HepG2 (cell line): ENCODE measurements around the gene ELOVL5. TPM values are rescaled to one million over a fixed set of nuclear protein-coding genes. Genes with fewer than 3 reads are reported as not detected.

Experiments used
- AGO1 ChIP-seq: fragments of 200-400 bp; formaldehyde crosslinking; IDR thresholded peaks from 2 replicates; pipeline ENCODE4 v1.6.1; 2017; ENCODE audit warnings: mild to moderate bottlenecking, low read depth, low read length, moderate library complexity; ENCODE audit not compliant: poor library complexity, severe bottlenecking
- CEBPB ChIP-seq: IDR thresholded peaks from 2 replicates; pipeline ENCODE4 v1.6.1; 2011; ENCODE audit warnings: low read depth, low read length, improper control_type of control experiment, borderline replicate concordance
- FOXO1 ChIP-seq: sonication (generic); formaldehyde crosslinking; IDR thresholded peaks from 2 replicates; pipeline ENCODE4 v1.4.0; 2020; ENCODE audit warnings: missing genetic modification reagents
- MEIS2 ChIP-seq: sonication (generic); formaldehyde crosslinking; IDR thresholded peaks from 2 replicates; pipeline ENCODE4 v1.9.0; 2021; ENCODE audit warnings: mild to moderate bottlenecking, missing genetic modification reagents
- MXD4 ChIP-seq: IDR thresholded peaks from 2 replicates; pipeline ENCODE4 v1.6.1; 2016; ENCODE audit warnings: mild to moderate bottlenecking, missing biosample characterization, missing genetic modification reagents
- NFIB ChIP-seq: sonication (generic); formaldehyde crosslinking; IDR thresholded peaks from 2 replicates; pipeline ENCODE4 v1.9.0; 2021; ENCODE audit warnings: missing genetic modification reagents, mild to moderate bottlenecking, borderline replicate concordance
- NFKB2 ChIP-seq: sonication (generic); formaldehyde crosslinking; IDR thresholded peaks from 2 replicates; pipeline ENCODE4 v1.4.0; 2020; ENCODE audit warnings: missing genetic modification reagents, borderline replicate concordance
- NR2C2 ChIP-seq: sonication (generic); formaldehyde crosslinking; IDR thresholded peaks from 2 replicates; pipeline ENCODE4 v1.4.0; 2020; ENCODE audit warnings: missing genetic modification reagents, mild to moderate bottlenecking, moderate library complexity, borderline replicate concordance
- SALL1 ChIP-seq: sonication (generic); formaldehyde crosslinking; IDR thresholded peaks from 2 replicates; pipeline ENCODE4 v1.8.0; 2022; ENCODE audit warnings: mild to moderate bottlenecking, missing genetic modification reagents
- SMYD3 ChIP-seq: sonication (generic); formaldehyde crosslinking; IDR thresholded peaks from 2 replicates; pipeline ENCODE4 v1.8.1; 2023; ENCODE audit warnings: mild to moderate bottlenecking, missing genetic modification reagents
- SP4 ChIP-seq: sonication (generic); formaldehyde crosslinking; IDR thresholded peaks from 2 replicates; pipeline ENCODE4 v1.8.1; 2023; ENCODE audit warnings: mild to moderate bottlenecking, missing genetic modification reagents
- SPEN ChIP-seq: sonication (generic); formaldehyde crosslinking; IDR thresholded peaks from 2 replicates; pipeline ENCODE4 v1.5.1; 2020; ENCODE audit warnings: low read depth, mild to moderate bottlenecking, missing genetic modification reagents
- SRY ChIP-seq: sonication (generic); formaldehyde crosslinking; IDR thresholded peaks from 2 replicates; pipeline ENCODE4 v1.8.0; 2022; ENCODE audit warnings: mild to moderate bottlenecking, missing genetic modification reagents
- STAG1 ChIP-seq: sonication (generic); formaldehyde crosslinking; IDR thresholded peaks from 2 replicates; pipeline ENCODE4 v1.4.0; 2020; ENCODE audit warnings: missing genetic modification reagents
- STAT5B ChIP-seq: sonication (generic); formaldehyde crosslinking; IDR thresholded peaks from 2 replicates; pipeline ENCODE4 v1.4.0; 2020; ENCODE audit warnings: missing genetic modification reagents
- SUZ12 ChIP-seq: fragments of 150-350 bp; IDR thresholded peaks from 2 replicates; pipeline ENCODE4 v1.6.1; 2014; ENCODE audit warnings: low read depth, low read length
- ZBTB21 ChIP-seq: sonication (generic); formaldehyde crosslinking; IDR thresholded peaks from 2 replicates; pipeline ENCODE4 v1.4.0; 2020; ENCODE audit warnings: missing genetic modification reagents
- ZBTB7B ChIP-seq: sonication (generic); formaldehyde crosslinking; IDR thresholded peaks from 2 replicates; pipeline ENCODE4 v1.4.0; 2020; ENCODE audit warnings: missing genetic modification reagents
- ZFX ChIP-seq: sonication (generic); formaldehyde crosslinking; IDR thresholded peaks from 2 replicates; pipeline ENCODE4 v1.4.0; 2020; ENCODE audit warnings: mild to moderate bottlenecking, low read depth, missing genetic modification reagents, moderate library complexity
- ZNF260 ChIP-seq: sonication (generic); formaldehyde crosslinking; IDR thresholded peaks from 2 replicates; pipeline ENCODE4 v1.4.0; 2020; ENCODE audit warnings: missing genetic modification reagents, low read depth, mild to moderate bottlenecking, borderline replicate concordance
- ZNF263 ChIP-seq: sonication (generic); formaldehyde crosslinking; IDR thresholded peaks from 2 replicates; pipeline ENCODE4 v1.4.0; 2020; ENCODE audit warnings: missing genetic modification reagents
- ZNF562 ChIP-seq: sonication (generic); formaldehyde crosslinking; IDR thresholded peaks from 2 replicates; pipeline ENCODE4 v1.8.0; 2022; ENCODE audit warnings: missing genetic modification reagents, borderline replicate concordance
- ZNF615 ChIP-seq: sonication (generic); formaldehyde crosslinking; IDR thresholded peaks from 2 replicates; pipeline ENCODE4 v1.5.0; 2020; ENCODE audit warnings: mild to moderate bottlenecking, missing genetic modification reagents, borderline replicate concordance
- ZNF781 ChIP-seq: sonication (generic); formaldehyde crosslinking; IDR thresholded peaks from 2 replicates; pipeline ENCODE4 v1.5.1; 2020; ENCODE audit warnings: borderline replicate concordance, mild to moderate bottlenecking, missing genetic modification reagents; ENCODE audit errors: not compliant biosample characterization
- ZNF790 ChIP-seq: sonication (generic); formaldehyde crosslinking; IDR thresholded peaks from 2 replicates; pipeline ENCODE4 v1.8.0; 2022; ENCODE audit warnings: missing genetic modification reagents, mild to moderate bottlenecking, borderline replicate concordance
- ZNF841 ChIP-seq: sonication (generic); formaldehyde crosslinking; IDR thresholded peaks from 2 replicates; pipeline ENCODE4 v1.8.1; 2023; ENCODE audit warnings: missing genetic modification reagents, borderline replicate concordance
- ZSCAN20 ChIP-seq: sonication (generic); formaldehyde crosslinking; IDR thresholded peaks from 2 replicates; pipeline ENCODE4 v1.4.0; 2020; ENCODE audit warnings: missing genetic modification reagents, mild to moderate bottlenecking, borderline replicate concordance
- polyA plus RNA-seq, 8 experiments: library from polyadenylated mRNA; depleted of rRNA in 3 of 8; stranded (reverse) in 7 of 8; unstranded in 1 of 8; fragments of >200 nt; fragmentation: Illumina TruSeq in 4 of 8; extraction: Trizol in 4 of 8; gene quantifications; 2 replicates each; pipeline versions ENCODE4 v1.2.1 to v1.2.3, GENCODE V29; 2011 to 2016; ENCODE audit warnings: low read depth in 4 of 8, missing spikeins in 1 of 8, mixed read lengths in 1 of 8; ENCODE audit not compliant: insufficient read depth in 1 of 8
- total RNA-seq, 5 experiments: library from RNA; depleted of rRNA; stranded (reverse); fragments of >200 nt; fragmentation: Illumina TruSeq; extraction: Trizol; gene quantifications; 2 replicates each; pipeline ENCODE4 v1.2.3, GENCODE V29; 2016; ENCODE audit warnings: low read depth in 1 of 5
- TF ChIP-seq, protein P1 (sequence below): sonication (generic); formaldehyde crosslinking; IDR thresholded peaks from 2 replicates; pipeline ENCODE4 v1.8.0; 2022; ENCODE audit warnings: missing genetic modification reagents, mild to moderate bottlenecking, borderline replicate concordance
- TF ChIP-seq, protein P2 (sequence below): sonication (generic); formaldehyde crosslinking; IDR thresholded peaks from 2 replicates; pipeline ENCODE4 v1.5.0; 2020; ENCODE audit warnings: mild to moderate bottlenecking, missing genetic modification reagents, moderate library complexity
- TF ChIP-seq, protein P3 (sequence below): IDR thresholded peaks from 2 replicates; pipeline ENCODE4 v1.6.1; 2016; ENCODE audit warnings: missing compliant biosample characterization, missing genetic modification reagents, borderline replicate concordance

Gene ELOVL5
- total and polyA plus RNA-seq, 2 of the 13 experiments (the other 11 are each of a cell fraction or from before 2014, with no cell fraction given), result 50.1 to 72.4 TPM

DNA sequence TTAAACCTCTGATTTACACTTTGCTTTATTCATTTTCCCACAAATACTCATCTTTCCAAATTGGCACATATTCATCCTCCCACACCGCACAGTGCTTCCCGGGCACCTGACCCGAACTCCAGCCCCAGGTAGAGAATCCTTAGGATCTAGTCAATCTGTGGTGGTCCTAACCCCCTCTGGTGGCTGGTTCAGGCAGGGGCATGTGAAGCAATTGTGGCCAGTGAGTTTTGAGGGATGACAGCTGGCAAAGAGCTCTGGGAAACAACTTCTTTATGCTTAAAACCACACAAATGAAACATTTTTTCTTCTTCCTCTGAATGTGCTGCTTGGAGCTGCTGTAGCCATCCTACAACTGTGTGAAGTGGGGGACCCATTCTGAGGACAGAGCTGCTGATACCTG, 54.7 kb downstream of the ELOVL5 start (continued):
- no peak for TF ChIP-seq ZFX (CRISPR knock-in tag)
- TF ChIP-seq SMYD3 (CRISPR knock-in tag), result no peak
- TF ChIP-seq AGO1, result no peak
- TF ChIP-seq SPEN (CRISPR knock-in tag), result peak; percentile 27; the same call in 1 of the 2 replicates
- TF ChIP-seq, protein P1, sequence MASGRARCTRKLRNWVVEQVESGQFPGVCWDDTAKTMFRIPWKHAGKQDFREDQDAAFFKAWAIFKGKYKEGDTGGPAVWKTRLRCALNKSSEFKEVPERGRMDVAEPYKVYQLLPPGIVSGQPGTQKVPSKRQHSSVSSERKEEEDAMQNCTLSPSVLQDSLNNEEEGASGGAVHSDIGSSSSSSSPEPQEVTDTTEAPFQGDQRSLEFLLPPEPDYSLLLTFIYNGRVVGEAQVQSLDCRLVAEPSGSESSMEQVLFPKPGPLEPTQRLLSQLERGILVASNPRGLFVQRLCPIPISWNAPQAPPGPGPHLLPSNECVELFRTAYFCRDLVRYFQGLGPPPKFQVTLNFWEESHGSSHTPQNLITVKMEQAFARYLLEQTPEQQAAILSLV (CRISPR knock-in tag), result no peak
- no peak for TF ChIP-seq SUZ12
- TF ChIP-seq SP4 (CRISPR knock-in tag), result no peak
- no peak for TF ChIP-seq NFKB2
- TF ChIP-seq ZNF562 (CRISPR knock-in tag), result no peak
- TF ChIP-seq SALL1 (CRISPR knock-in tag), result no peak
- TF ChIP-seq FOXO1 (CRISPR knock-in tag), result no peak
- peak; percentile 92 for TF ChIP-seq ZBTB7B (CRISPR knock-in tag)
- no peak for TF ChIP-seq NFIB
- TF ChIP-seq, protein P2, sequence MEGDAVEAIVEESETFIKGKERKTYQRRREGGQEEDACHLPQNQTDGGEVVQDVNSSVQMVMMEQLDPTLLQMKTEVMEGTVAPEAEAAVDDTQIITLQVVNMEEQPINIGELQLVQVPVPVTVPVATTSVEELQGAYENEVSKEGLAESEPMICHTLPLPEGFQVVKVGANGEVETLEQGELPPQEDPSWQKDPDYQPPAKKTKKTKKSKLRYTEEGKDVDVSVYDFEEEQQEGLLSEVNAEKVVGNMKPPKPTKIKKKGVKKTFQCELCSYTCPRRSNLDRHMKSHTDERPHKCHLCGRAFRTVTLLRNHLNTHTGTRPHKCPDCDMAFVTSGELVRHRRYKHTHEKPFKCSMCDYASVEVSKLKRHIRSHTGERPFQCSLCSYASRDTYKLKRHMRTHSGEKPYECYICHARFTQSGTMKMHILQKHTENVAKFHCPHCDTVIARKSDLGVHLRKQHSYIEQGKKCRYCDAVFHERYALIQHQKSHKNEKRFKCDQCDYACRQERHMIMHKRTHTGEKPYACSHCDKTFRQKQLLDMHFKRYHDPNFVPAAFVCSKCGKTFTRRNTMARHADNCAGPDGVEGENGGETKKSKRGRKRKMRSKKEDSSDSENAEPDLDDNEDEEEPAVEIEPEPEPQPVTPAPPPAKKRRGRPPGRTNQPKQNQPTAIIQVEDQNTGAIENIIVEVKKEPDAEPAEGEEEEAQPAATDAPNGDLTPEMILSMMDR (CRISPR knock-in tag), result peak; percentile 71
- TF ChIP-seq MXD4 (CRISPR knock-in tag), result no peak
- TF ChIP-seq ZNF781 (CRISPR knock-in tag), result peak; percentile 56
- TF ChIP-seq ZNF790, result no peak
- TF ChIP-seq CEBPB, result peak; percentile 26; the same call in 1 of the 2 replicates
- TF ChIP-seq ZNF615 (CRISPR knock-in tag), result no peak
- TF ChIP-seq, protein P3, sequence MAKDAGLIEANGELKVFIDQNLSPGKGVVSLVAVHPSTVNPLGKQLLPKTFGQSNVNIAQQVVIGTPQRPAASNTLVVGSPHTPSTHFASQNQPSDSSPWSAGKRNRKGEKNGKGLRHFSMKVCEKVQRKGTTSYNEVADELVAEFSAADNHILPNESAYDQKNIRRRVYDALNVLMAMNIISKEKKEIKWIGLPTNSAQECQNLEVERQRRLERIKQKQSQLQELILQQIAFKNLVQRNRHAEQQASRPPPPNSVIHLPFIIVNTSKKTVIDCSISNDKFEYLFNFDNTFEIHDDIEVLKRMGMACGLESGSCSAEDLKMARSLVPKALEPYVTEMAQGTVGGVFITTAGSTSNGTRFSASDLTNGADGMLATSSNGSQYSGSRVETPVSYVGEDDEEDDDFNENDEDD, result no peak
- 0 out of 2 replicates have a peak, but pooled peaks have one; percentile 37 for TF ChIP-seq ZNF263
- TF ChIP-seq ZSCAN20 (CRISPR knock-in tag), result no peak
- TF ChIP-seq ZNF260 (CRISPR knock-in tag), result no peak
- no peak for TF ChIP-seq NR2C2 (CRISPR knock-in tag)
- no peak for TF ChIP-seq SRY (CRISPR knock-in tag)
- no peak for TF ChIP-seq MEIS2 (CRISPR knock-in tag)
- peak; percentile 63 for TF ChIP-seq STAG1
- TF ChIP-seq STAT5B (CRISPR knock-in tag), result no peak
- TF ChIP-seq ZBTB21 (CRISPR knock-in tag), result no peak
- TF ChIP-seq ZNF841, result no peak
